IMR-90 (cell line): ENCODE measurements around the gene CMC2. TPM values are rescaled to one million over a fixed set of nuclear protein-coding genes. Genes with fewer than 3 reads are reported as not detected.

Experiments used
- ATAC-seq: fragments of 200-7000 bp; cut with Tn5 transposase; 2 replicates; pipeline ENCODE4 v1.9.1; 2020; ENCODE audit warnings: low read depth, mild to moderate bottlenecking, moderate library complexity
- BruUV-seq: library from RNA; stranded (reverse); fragments of 400-500 nt; replicated peaks from 2 replicates; lab custom pipeline; 2021; lab: Mats Ljungman, UMichigan
- CTCF ChIA-PET: fragments of 300-600 bp; formaldehyde crosslinking; extraction: SDS; loops from one replicate; lab custom pipeline; 2021; ENCODE audit warnings: antibody characterized with exemption; lab: Yijun Ruan, JAX
- POLR2A ChIA-PET: fragments of 300-600 bp; sonication (Branson Sonifier 250); formaldehyde crosslinking; loops from one replicate; lab custom pipeline; 2022; ENCODE audit warnings: antibody characterized with exemption; ENCODE audit not compliant: unreplicated experiment; lab: Charles Lee
- DNase-seq: peaks from one replicate; pipeline ENCODE4 v3.0.0; 2013
- H2AFZ ChIP-seq: replicated peaks from 2 replicates; pipeline ENCODE3; 2013; ENCODE audit warnings: low read length, mild to moderate bottlenecking; ENCODE audit not compliant: poor library complexity
- H2AK5ac ChIP-seq: 2 replicates; pipeline ENCODE4 v1.6.1; 2013; ENCODE audit warnings: low read depth, low read length, inconsistent platforms
- H2AK9ac ChIP-seq: replicated peaks from 2 replicates; pipeline ENCODE3; 2013; ENCODE audit warnings: mild to moderate bottlenecking, low read depth, low read length, moderate library complexity; ENCODE audit not compliant: poor library complexity
- H2BK120ac ChIP-seq: 2 replicates; pipeline ENCODE4 v1.6.1; 2013; ENCODE audit warnings: low read depth, low read length, inconsistent platforms
- H2BK15ac ChIP-seq: 3 replicates; pipeline ENCODE4 v1.6.1; 2013; ENCODE audit warnings: low read depth, low read length, inconsistent platforms
- H2BK20ac ChIP-seq: 2 replicates; pipeline ENCODE4 v1.6.1; 2013; ENCODE audit warnings: low read depth, mild to moderate bottlenecking, inconsistent platforms, low read length, moderate library complexity
- H2BK5ac ChIP-seq: 2 replicates; pipeline ENCODE4 v1.6.1; 2013; ENCODE audit warnings: mild to moderate bottlenecking, low read depth, low read length, inconsistent platforms; ENCODE audit not compliant: poor library complexity, severe bottlenecking
- H3K14ac ChIP-seq: replicated peaks from 2 replicates; pipeline ENCODE4 v1.6.1; 2013; ENCODE audit warnings: low read depth, low read length, inconsistent platforms
- H3K18ac ChIP-seq: 2 replicates; pipeline ENCODE4 v1.6.1; 2013; ENCODE audit warnings: low read depth, low read length, control low read depth
- H3K23ac ChIP-seq: 2 replicates; pipeline ENCODE4 v1.6.1; 2013; ENCODE audit warnings: low read depth, low read length, inconsistent platforms
- H3K27ac ChIP-seq: 2 replicates; pipeline ENCODE4 v1.5.1; 2013; ENCODE audit warnings: mild to moderate bottlenecking, control low read depth, low read length; ENCODE audit not compliant: insufficient read depth
- H3K27me3 ChIP-seq: 2 replicates; pipeline ENCODE4 v1.6.1; 2013; ENCODE audit warnings: low read length; ENCODE audit not compliant: control insufficient read depth, insufficient read depth
- H3K36me3 ChIP-seq: 2 replicates; pipeline ENCODE4 v1.6.1; 2013; ENCODE audit warnings: low read length, mixed read lengths; ENCODE audit not compliant: control insufficient read depth, insufficient read depth
- H3K4ac ChIP-seq: 2 replicates; pipeline ENCODE4 v1.6.1; 2013; ENCODE audit warnings: low read depth, low read length, inconsistent platforms
- H3K4me1 ChIP-seq: 2 replicates; pipeline ENCODE4 v1.6.1; 2013; ENCODE audit warnings: low read length, mixed read lengths; ENCODE audit not compliant: control insufficient read depth, insufficient read depth
- H3K4me2 ChIP-seq: 2 replicates; pipeline ENCODE4 v1.6.1; 2013; ENCODE audit warnings: low read depth, mild to moderate bottlenecking, control low read depth, low read length, moderate library complexity
- H3K4me3 ChIP-seq: 2 replicates; pipeline ENCODE4 v1.5.1; 2013; ENCODE audit warnings: low read depth, mild to moderate bottlenecking, control low read depth, low read length, moderate library complexity; ENCODE audit not compliant: insufficient read depth
- H3K56ac ChIP-seq: 2 replicates; pipeline ENCODE4 v1.6.1; 2013; ENCODE audit warnings: low read length, inconsistent platforms; ENCODE audit not compliant: insufficient read depth; ENCODE audit errors: extremely low read depth
- H3K79me1 ChIP-seq, 2 experiments: 2 replicates each; pipeline ENCODE4 v1.6.1; 2013; ENCODE audit warnings: low read length in 2 of 2, inconsistent platforms in 1 of 2, low read depth in 1 of 2
- H3K9ac ChIP-seq: 2 replicates; pipeline ENCODE4 v1.6.1; 2013; ENCODE audit warnings: low read depth, low read length, control low read depth
- H3K9me1 ChIP-seq: 2 replicates; pipeline ENCODE4 v1.6.1; 2013; ENCODE audit warnings: low read length, inconsistent platforms; ENCODE audit not compliant: insufficient read depth
- H3K9me3 ChIP-seq: 2 replicates; pipeline ENCODE4 v1.6.1; 2013; ENCODE audit warnings: low read length; ENCODE audit not compliant: control insufficient read depth, insufficient read depth
- H4K20me1 ChIP-seq: 2 replicates; pipeline ENCODE4 v1.6.1; 2013; ENCODE audit warnings: low read length, inconsistent platforms; ENCODE audit not compliant: insufficient read depth
- H4K5ac ChIP-seq: 2 replicates; pipeline ENCODE4 v1.6.1; 2013; ENCODE audit warnings: mild to moderate bottlenecking, low read depth, low read length, control low read depth
- H4K8ac ChIP-seq, 2 experiments: 2 replicates each; pipeline ENCODE4 v1.6.1; 2013; ENCODE audit warnings: low read depth in 2 of 2, low read length in 2 of 2, control low read depth in 1 of 2, inconsistent platforms in 1 of 2
- H4K91ac ChIP-seq: 2 replicates; pipeline ENCODE4 v1.6.1; 2013; ENCODE audit warnings: low read depth, low read length, inconsistent platforms; ENCODE audit not compliant: insufficient read depth
- CEBPB ChIP-seq: IDR thresholded peaks from 2 replicates; pipeline ENCODE4 v1.6.1; 2012; ENCODE audit warnings: low read depth, low read length, improper control_type of control experiment
- MAFK ChIP-seq: IDR thresholded peaks from 2 replicates; pipeline ENCODE4 v1.6.1; 2012; ENCODE audit warnings: low read depth, low read length, improper control_type of control experiment
- MXI1 ChIP-seq: IDR thresholded peaks from 2 replicates; pipeline ENCODE4 v1.6.1; 2012; ENCODE audit warnings: low read depth, mild to moderate bottlenecking, low read length, moderate library complexity, borderline replicate concordance
- NFE2L2 ChIP-seq: fragments of 150-350 bp; IDR thresholded peaks from 2 replicates; pipeline ENCODE4 v1.6.1; 2016; ENCODE audit warnings: low read depth, mild to moderate bottlenecking, low read length
- POLR2A ChIP-seq: IDR thresholded peaks from 2 replicates; pipeline ENCODE4 v1.6.1; 2012; ENCODE audit warnings: mild to moderate bottlenecking, low read depth, low read length
- RAD21 ChIP-seq: IDR thresholded peaks from 2 replicates; pipeline ENCODE4 v1.6.1; 2012; ENCODE audit warnings: low read length, improper control_type of control experiment
- RCOR1 ChIP-seq: IDR thresholded peaks from 2 replicates; pipeline ENCODE4 v1.6.1; 2012; ENCODE audit warnings: mild to moderate bottlenecking, low read length, improper control_type of control experiment; ENCODE audit not compliant: insufficient replicate concordance
- RFX5 ChIP-seq: IDR thresholded peaks from 2 replicates; pipeline ENCODE4 v1.8.0; 2012; ENCODE audit warnings: low read depth, mild to moderate bottlenecking, low read length, moderate library complexity
- SMC3 ChIP-seq: fragments of 150-350 bp; IDR thresholded peaks from 2 replicates; pipeline ENCODE4 v1.6.1; 2016; ENCODE audit warnings: low read depth, mild to moderate bottlenecking, antibody characterized with exemption, low read length, moderate library complexity
- USF2 ChIP-seq: fragments of 150-350 bp; IDR thresholded peaks from 2 replicates; pipeline ENCODE4 v1.6.1; 2017; ENCODE audit warnings: mild to moderate bottlenecking, antibody characterized with exemption, low read length, low read depth
- WGBS, 2 experiments: methylation state at CpG; one replicate each; pipeline versions ENCODE4 v1.1.5 to v1.1.7; 2013; ENCODE audit warnings: missing lambda C conversion rate in 2 of 2; ENCODE audit not compliant: insufficient read length in 1 of 2; ENCODE audit errors: extremely low coverage in 2 of 2; 5-methylcytosine and 5-hydroxymethylcytosine counted together
- dilution Hi-C: fragments of 300-500 bp; cut with HindIII; formaldehyde crosslinking; loops from one replicate; pipeline ENCODE4 v1.14.3; 2018; ENCODE audit warnings: low sequenced_read_pairs; ENCODE audit not compliant: unreplicated experiment
- in situ Hi-C: fragments of 300-500 bp; cut with MboI; formaldehyde crosslinking; loops from 3 replicates; pipeline ENCODE4 v1.14.3; 2019; ENCODE audit warnings: low sequenced_read_pairs, inconsistent platforms, mixed read lengths
- intact Hi-C: fragments of 100-400 bp; cut with micrococcal nuclease; formaldehyde crosslinking; loops from 2 replicates; pipeline ENCODE4 v1.10.0; 2022
- polyA plus RNA-seq, 3 experiments: library from polyadenylated mRNA; depleted of rRNA; stranded (reverse); fragments of >200 nt; gene quantifications; 2 replicates each; pipeline ENCODE4 v1.2.3, GENCODE V29; 2012; ENCODE audit warnings: low replicate concordance in 1 of 3
- total RNA-seq: library from RNA; depleted of rRNA; stranded (reverse); fragments of >200 nt; gene quantifications from 2 replicates; pipeline ENCODE4 v1.2.3, GENCODE V29; 2012

CMC2 gene
- total and polyA plus RNA-seq, 2 of the 4 experiments (the other 2 are of a cell fraction), result 57.0 to 104 TPM

GRCh38 chr16:80940069-80940856 lies 66.4 kb downstream of the CMC2 start:
- dilution Hi-C loops, result no loop called here
- no peak overlapping the region for H2BK5ac ChIP-seq
- no peak overlapping the region for H3K4ac ChIP-seq
- no peaks in the 10 kb centered on the region for H4K20me1 ChIP-seq
- no peaks in the 10 kb centered on the region for H3K9me1 ChIP-seq
- in situ Hi-C loops, result no loop called here
- H4K5ac ChIP-seq, result no peak overlapping the region
- no CpG with 5 or more reads among the region's 7 CpGs for WGBS, 2 experiments
- no peak overlapping the region for H2AK9ac ChIP-seq
- H2BK120ac ChIP-seq, result no peak overlapping the region
- H3K79me1 ChIP-seq, result no peaks in the 10 kb centered on the region
- no peaks in the 10 kb centered on the region for H3K36me3 ChIP-seq
- H3K27me3 ChIP-seq, result 0 out of 2 replicates have a peak, but pooled peaks cover 1% of the 10 kb centered on the region
- DNase-seq (peak; percentile 15), ATAC-seq (no peak)
- ChIA-PET POLR2A (no interaction called here), CTCF (interaction anchor here (1.2 kb wide), 1 partner anchor 48 kb away, joined by 3 read pairs; no protein-coding TSS in a partner anchor)
- no peak for TF ChIP-seq SMC3
- no peak for TF ChIP-seq MAFK
- no peak for TF ChIP-seq RFX5
- TF ChIP-seq RCOR1, result no peak
- no peak for TF ChIP-seq USF2
- TF ChIP-seq POLR2A, result no peak
- TF ChIP-seq MXI1, result no peak
- TF ChIP-seq RAD21, result no peak
- TF ChIP-seq CEBPB, result no peak
- no peak for TF ChIP-seq NFE2L2
- H2AK5ac ChIP-seq, result no peak overlapping the region
- no peak overlapping the region for H3K14ac ChIP-seq
- H2AFZ ChIP-seq, result no peak overlapping the region
- H3K9ac ChIP-seq, result no peak overlapping the region
- BruUV-seq, result no TSS peak
- no peak overlapping the region for H3K56ac ChIP-seq
- no peak overlapping the region for H3K4me2 ChIP-seq
- no peak overlapping the region for H4K8ac ChIP-seq
- H2BK20ac ChIP-seq, result no peak overlapping the region
- peaks cover 3% of the 10 kb centered on the region for H3K4me1 ChIP-seq
- H3K18ac ChIP-seq, result no peak overlapping the region
- H2BK15ac ChIP-seq, result no peak overlapping the region
- intact Hi-C loops, result no loop called here
- H4K91ac ChIP-seq, result no peak overlapping the region
- no peaks in the 10 kb centered on the region for H3K9me3 ChIP-seq
- H3K27ac ChIP-seq, result no peak overlapping the region
- H3K23ac ChIP-seq, result no peak overlapping the region
- no peak overlapping the region for H3K4me3 ChIP-seq
